Left renal cortex interstitium (tissue), 4 donors: ENCODE results near the gene SPAG5. TPM values are rescaled to one million over a fixed set of nuclear protein-coding genes. Genes with fewer than 3 reads are reported as not detected.

Experiments used
- polyA plus RNA-seq, 4 donors: library from polyadenylated mRNA; unstranded; fragments of 120-200 nt; gene quantifications; one replicate each; pipeline ENCODE4 v1.2.1, GENCODE V29; 2013; ENCODE audit not compliant: insufficient read length in 4 of 4

SPAG5 gene
- polyA plus RNA-seq, 4 donors = 41.8 to 71.2 (median 53.9) TPM

Other genes starting within 250 kb of the SPAG5 start
- 10 to 100 TPM; 82.9 to 97.9 (median 89.8) TPM for gene POLDIP2, start 241.5 kb downstream of the SPAG5 start, polyA plus RNA-seq
- gene SEBOX, start 233.8 kb downstream of the SPAG5 start, polyA plus RNA-seq = not detected
- 10 to 100 TPM in 3 of 4 donors, 1 to 10 TPM in 1; 9.2 to 39.3 (median 17.5) TPM for gene VTN, start 228.7 kb downstream of the SPAG5 start, polyA plus RNA-seq
- gene SARM1, start 227.3 kb downstream of the SPAG5 start, polyA plus RNA-seq = 10 to 100 TPM; 11.7 to 16.6 (median 15.0) TPM
- gene SLC46A1, start 192.8 kb downstream of the SPAG5 start, polyA plus RNA-seq = 10 to 100 TPM; 13.3 to 18.6 (median 13.4) TPM
- 10 to 100 TPM in 3 of 4 donors, 1 to 10 TPM in 1; 6.0 to 19.3 (median 14.6) TPM for gene SLC13A2, start 125.4 kb downstream of the SPAG5 start, polyA plus RNA-seq
- gene FOXN1, start 92.7 kb downstream of the SPAG5 start, polyA plus RNA-seq = under 1 TPM; 0.33 to 0.81 (median 0.56) TPM
- gene UNC119, start 46.4 kb downstream of the SPAG5 start, polyA plus RNA-seq = 10 to 100 TPM; 55.6 to 79.7 (median 65.4) TPM
- 100 to 1,000 TPM in 2 of 4 donors, 10 to 100 TPM in 2; 91.2 to 103 (median 95.8) TPM for gene PIGS, start 27.5 kb downstream of the SPAG5 start, polyA plus RNA-seq
- gene ALDOC, start 22.1 kb downstream of the SPAG5 start, polyA plus RNA-seq = 10 to 100 TPM; 17.7 to 31.4 (median 24.6) TPM
- gene RSKR, start 15.2 kb upstream of the SPAG5 start, polyA plus RNA-seq = 10 to 100 TPM in 2 of 4 donors, 1 to 10 TPM in 2; 4.5 to 34.0 (median 16.9) TPM
- 100 to 1,000 TPM in 2 of 4 donors, 10 to 100 TPM in 2; 75.2 to 106 (median 93.5) TPM for gene BLTP2, start 46.1 kb upstream of the SPAG5 start, polyA plus RNA-seq
- gene SDF2, start 62.9 kb upstream of the SPAG5 start, polyA plus RNA-seq = 10 to 100 TPM; 72.7 to 88.1 (median 82.7) TPM
- gene SUPT6H, start 63.2 kb upstream of the SPAG5 start, polyA plus RNA-seq = 10 to 100 TPM; 63.1 to 83.7 (median 74.1) TPM
- gene PROCA1, start 112.9 kb upstream of the SPAG5 start, polyA plus RNA-seq = 10 to 100 TPM in 1 of 4 donors, 1 to 10 TPM in 3; 4.3 to 12.9 (median 7.9) TPM
- gene RAB34, start 118.8 kb upstream of the SPAG5 start, polyA plus RNA-seq = 100 to 1,000 TPM; 169 to 203 (median 186) TPM
- 1,000 to 10,000 TPM in 2 of 4 donors, 100 to 1,000 TPM in 2; 742 to 1,048 (median 924) TPM for gene RPL23A, start 121.0 kb upstream of the SPAG5 start, polyA plus RNA-seq
- gene TLCD1, start 127.2 kb upstream of the SPAG5 start, polyA plus RNA-seq = 10 to 100 TPM; 14.3 to 20.1 (median 17.9) TPM
- gene NEK8, start 129.8 kb upstream of the SPAG5 start, polyA plus RNA-seq = 10 to 100 TPM in 2 of 4 donors, 1 to 10 TPM in 2; 6.2 to 13.8 (median 10.2) TPM
- 100 to 1,000 TPM; 101 to 176 (median 126) TPM for gene TRAF4, start 145.0 kb upstream of the SPAG5 start, polyA plus RNA-seq
- gene FAM222B, start 243.8 kb upstream of the SPAG5 start, polyA plus RNA-seq = 10 to 100 TPM; 20.1 to 26.2 (median 20.8) TPM